ENCODE results near the gene ANKRD22. TPM values are rescaled to one million over a fixed set of nuclear protein-coding genes. Genes with fewer than 3 reads are reported as not detected.

ANKRD22 gene
- total RNA-seq, 1 donor from 2014 or later, result 2.9 TPM

DNA sequence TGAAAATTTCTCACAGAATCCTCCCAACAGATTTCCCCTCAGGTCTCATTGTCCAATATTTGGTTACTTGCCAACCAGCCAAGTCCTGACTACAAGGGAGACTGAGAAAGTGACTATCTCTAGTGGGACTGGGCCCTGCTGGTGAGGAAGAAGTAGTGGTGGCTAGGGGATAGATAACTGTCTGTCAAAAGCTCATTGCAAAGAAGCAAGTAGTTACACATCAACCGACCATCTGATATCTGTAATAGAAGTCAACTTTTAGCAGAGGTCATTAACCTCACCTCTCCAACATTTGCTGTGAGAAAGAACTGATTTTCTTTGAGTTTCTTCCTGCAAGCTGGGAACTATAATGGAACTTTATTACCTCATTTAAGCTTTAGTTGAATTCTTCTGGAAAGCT, 43.6 kb upstream of the ANKRD22 start:
- TF ChIP-seq, protein P1, sequence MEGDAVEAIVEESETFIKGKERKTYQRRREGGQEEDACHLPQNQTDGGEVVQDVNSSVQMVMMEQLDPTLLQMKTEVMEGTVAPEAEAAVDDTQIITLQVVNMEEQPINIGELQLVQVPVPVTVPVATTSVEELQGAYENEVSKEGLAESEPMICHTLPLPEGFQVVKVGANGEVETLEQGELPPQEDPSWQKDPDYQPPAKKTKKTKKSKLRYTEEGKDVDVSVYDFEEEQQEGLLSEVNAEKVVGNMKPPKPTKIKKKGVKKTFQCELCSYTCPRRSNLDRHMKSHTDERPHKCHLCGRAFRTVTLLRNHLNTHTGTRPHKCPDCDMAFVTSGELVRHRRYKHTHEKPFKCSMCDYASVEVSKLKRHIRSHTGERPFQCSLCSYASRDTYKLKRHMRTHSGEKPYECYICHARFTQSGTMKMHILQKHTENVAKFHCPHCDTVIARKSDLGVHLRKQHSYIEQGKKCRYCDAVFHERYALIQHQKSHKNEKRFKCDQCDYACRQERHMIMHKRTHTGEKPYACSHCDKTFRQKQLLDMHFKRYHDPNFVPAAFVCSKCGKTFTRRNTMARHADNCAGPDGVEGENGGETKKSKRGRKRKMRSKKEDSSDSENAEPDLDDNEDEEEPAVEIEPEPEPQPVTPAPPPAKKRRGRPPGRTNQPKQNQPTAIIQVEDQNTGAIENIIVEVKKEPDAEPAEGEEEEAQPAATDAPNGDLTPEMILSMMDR (conservative IDR thresholded peaks at IDR 0.05), result no peak
- H3K27ac Mint-ChIP-seq, result no peak overlapping the region

DNA sequence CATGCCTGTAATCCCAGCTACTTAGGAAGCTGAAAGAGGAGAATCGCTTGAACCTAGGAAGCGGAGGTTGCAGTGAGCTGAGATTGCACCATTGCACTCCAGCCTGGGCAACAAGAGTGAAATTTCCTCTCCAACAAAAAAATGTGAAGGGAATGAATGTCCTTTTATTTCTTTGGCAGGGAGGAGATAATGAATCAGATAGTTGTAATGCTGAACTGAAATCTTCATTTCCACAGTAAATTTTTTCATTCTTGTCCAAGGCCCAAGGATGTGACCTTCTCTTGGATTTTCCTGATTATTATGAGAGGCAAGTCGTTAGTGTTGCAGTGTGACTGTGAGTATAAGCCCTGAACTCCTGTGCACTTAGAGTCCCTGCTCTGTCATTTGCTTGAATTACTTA, 42.0 kb upstream of the ANKRD22 start:
- peaks cover 27% of the 10 kb centered on the region for H3K4me1 Mint-ChIP-seq (ENCODE audit: unreplicated experiment)
- TF ChIP-seq, protein P1 (conservative IDR thresholded peaks at IDR 0.05), result no peak
- H3K27me3 Mint-ChIP-seq, result no peaks in the 10 kb centered on the region
- H3K36me3 Mint-ChIP-seq, result no peaks in the 10 kb centered on the region
- H3K27ac Mint-ChIP-seq, result no peak overlapping the region
- DNase-seq (ENCODE audit: extremely low spot score, unreplicated experiment), result no peak
- H3K4me3 Mint-ChIP-seq, result no peak overlapping the region
- H3K9me3 Mint-ChIP-seq, result no peaks in the 10 kb centered on the region

More for the DNA sequence above, 43.6 kb upstream of the ANKRD22 start:
- Mint-ChIP-seq H3K9me3 (no peaks in the 10 kb centered on the region), H3K27me3 (no peaks in the 10 kb centered on the region), H3K4me3 (no peak overlapping the region), H3K36me3 (no peaks in the 10 kb centered on the region), H3K4me1 (ENCODE audit: unreplicated experiment) (peaks cover 33% of the 10 kb centered on the region)
- DNase-seq (ENCODE audit: extremely low spot score, unreplicated experiment), result no peak

DNA sequence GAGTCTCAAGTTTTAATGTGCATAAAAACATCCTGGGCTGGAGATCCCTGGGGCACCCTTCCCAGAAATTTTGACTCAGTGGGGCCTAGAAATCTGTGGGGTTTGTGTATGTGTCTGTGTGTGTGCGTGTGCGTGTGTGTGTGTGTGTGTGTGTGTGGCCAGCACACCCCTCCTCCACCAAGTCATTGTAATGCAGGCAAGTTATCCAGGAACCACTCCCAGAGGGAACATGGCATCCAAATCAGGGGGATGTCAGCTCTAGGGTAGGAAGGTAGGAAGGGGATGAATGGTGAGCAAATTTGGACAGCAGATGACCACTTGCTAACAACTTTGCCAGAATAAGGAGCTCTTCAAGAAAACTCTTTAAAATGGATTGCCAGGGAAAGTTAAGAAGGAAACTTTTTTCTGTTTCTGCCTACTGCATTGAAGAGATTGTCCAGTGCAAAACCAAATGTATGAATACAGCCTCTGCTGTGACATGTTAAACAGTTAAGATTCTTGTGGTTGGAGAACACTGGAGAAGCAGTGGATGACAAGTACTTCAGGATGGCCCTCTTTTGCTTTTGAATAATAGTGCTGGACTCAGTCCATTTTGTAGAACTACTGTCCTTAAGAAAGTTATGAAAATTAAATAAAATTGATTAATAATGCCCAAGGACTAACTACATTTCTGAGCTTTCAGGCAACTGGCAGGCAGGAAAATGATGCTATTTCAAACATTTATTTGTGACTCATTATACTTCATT, 40.8 kb upstream of the ANKRD22 start:
- peaks cover 17% of the 10 kb centered on the region for H3K4me1 Mint-ChIP-seq (ENCODE audit: unreplicated experiment)
- H3K27me3 Mint-ChIP-seq, result no peaks in the 10 kb centered on the region
- H3K4me3 Mint-ChIP-seq, result no peak overlapping the region
- DNase-seq (ENCODE audit: extremely low spot score, unreplicated experiment), result no peak
- H3K9me3 Mint-ChIP-seq, result no peaks in the 10 kb centered on the region
- no peaks in the 10 kb centered on the region for H3K36me3 Mint-ChIP-seq
- no peak overlapping the region for H3K27ac Mint-ChIP-seq
- TF ChIP-seq, protein P1 (conservative IDR thresholded peaks at IDR 0.05), result no peak

DNA sequence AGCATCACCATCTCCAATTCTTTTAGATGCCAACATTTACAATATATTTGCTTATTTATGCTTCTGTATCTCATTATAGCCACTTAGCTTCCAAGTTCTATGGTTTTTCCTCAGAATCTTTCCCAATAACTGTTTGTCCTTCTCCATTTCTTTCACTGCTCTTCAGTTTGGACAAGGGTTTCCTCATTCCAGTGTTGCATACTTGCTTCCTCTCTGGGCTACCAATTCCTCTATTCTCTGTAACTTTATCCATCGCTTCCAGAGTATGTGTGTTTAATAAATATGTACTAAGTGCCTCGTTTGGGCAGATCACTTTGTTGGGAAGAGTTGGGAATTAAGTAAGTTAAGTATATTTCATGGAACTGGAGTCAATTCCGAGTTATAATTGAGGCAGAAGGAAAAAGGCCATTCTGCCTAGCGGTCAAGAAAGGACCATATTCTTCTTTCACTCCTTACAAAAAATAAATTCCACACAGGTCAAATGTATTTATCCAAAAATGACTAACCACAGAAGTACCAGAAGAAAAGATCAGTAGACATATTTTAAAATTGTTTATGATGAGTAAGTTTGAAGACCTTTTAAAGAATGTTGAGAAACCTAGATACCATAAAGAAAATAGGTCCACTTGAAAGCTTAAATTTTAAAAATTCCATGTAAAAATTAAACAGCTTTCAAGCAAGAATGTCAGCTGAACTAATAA, 39.2 kb upstream of the ANKRD22 start:
- no peaks in the 10 kb centered on the region for H3K36me3 Mint-ChIP-seq
- no peak overlapping the region for H3K27ac Mint-ChIP-seq
- H3K27me3 Mint-ChIP-seq, result no peaks in the 10 kb centered on the region
- peaks cover 4% of the 10 kb centered on the region for H3K4me1 Mint-ChIP-seq (ENCODE audit: unreplicated experiment)
- TF ChIP-seq, protein P1 (conservative IDR thresholded peaks at IDR 0.05), result no peak
- H3K9me3 Mint-ChIP-seq, result no peaks in the 10 kb centered on the region
- DNase-seq (ENCODE audit: extremely low spot score, unreplicated experiment), result no peak
- H3K4me3 Mint-ChIP-seq, result no peak overlapping the region

DNA sequence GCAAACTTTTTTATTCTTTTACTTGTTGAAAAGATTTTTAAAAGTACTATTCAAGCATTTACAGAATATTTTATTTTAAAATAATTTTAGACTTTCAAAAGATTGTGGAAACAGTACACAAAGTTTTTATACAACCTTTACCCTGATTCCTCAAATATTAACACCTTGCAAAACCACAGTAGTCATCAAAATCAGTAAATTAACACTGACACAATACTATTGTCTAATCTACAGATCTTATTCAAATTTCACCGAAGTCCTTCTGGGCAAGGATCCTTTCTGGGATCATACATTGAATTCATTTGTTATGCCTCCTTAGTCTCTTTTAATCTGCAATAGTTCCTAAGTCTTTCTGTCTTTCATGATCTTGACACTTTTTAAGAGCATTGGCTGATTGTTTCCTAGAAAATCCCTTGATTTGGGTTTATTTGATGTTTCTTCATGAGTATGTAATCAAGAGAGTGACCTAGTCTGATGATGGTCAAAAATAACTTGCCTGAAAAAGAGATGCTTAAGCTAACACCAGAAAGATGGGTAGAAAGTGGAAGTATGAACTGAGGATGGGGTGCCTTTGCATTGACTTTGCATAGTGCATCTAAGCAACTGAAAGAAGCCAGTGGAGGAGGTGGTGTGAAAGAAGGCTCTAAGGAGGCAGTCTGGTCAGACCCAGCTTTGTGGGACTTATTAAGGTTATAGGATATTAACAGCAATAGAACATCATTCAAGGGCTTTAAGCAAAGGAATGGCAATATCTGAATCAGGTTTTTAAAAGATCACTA, 38.1 kb upstream of the ANKRD22 start:
- no peaks in the 10 kb centered on the region for H3K9me3 Mint-ChIP-seq
- H3K4me1 Mint-ChIP-seq (ENCODE audit: unreplicated experiment), result no peaks in the 10 kb centered on the region
- no peak for DNase-seq (ENCODE audit: extremely low spot score, unreplicated experiment)
- no peak overlapping the region for H3K4me3 Mint-ChIP-seq
- H3K27me3 Mint-ChIP-seq, result no peaks in the 10 kb centered on the region
- TF ChIP-seq, protein P1 (conservative IDR thresholded peaks at IDR 0.05), result no peak
- no peak overlapping the region for H3K27ac Mint-ChIP-seq
- no peaks in the 10 kb centered on the region for H3K36me3 Mint-ChIP-seq

Data from type B pancreatic cell (in vitro differentiated cells).